ENCODE results near the gene GPR146. TPM values are rescaled to one million over a fixed set of nuclear protein-coding genes. Genes with fewer than 3 reads are reported as not detected.

GPR146 gene
- polyA plus RNA-seq, 3 donors, result 0.48 to 0.92 (median 0.48) TPM

- no peak overlapping the region for H3K27ac ChIP-seq (ENCODE audit: low read depth in 1 of 2, low read length in 2 of 2)
- no peak for DNase-seq
- no peaks in the 10 kb centered on the region for H3K36me3 ChIP-seq (replicated peaks in 1 of 2; ENCODE audit: control insufficient read depth in 1 of 2, insufficient read depth in 2 of 2, low read length in 2 of 2)
- H3K9me3 Mint-ChIP-seq, result peaks cover 0 to 4% (median 1%) of the 10 kb centered on the region in 7 donors
- intact Hi-C loops (cut with micrococcal nuclease), result no loop called here
- peak overlapping the region; percentile 26 for H3K4me2 ChIP-seq (replicated peaks; ENCODE audit: extremely low read depth, low read length, poor library complexity, severe bottlenecking)
- H3K4me3 Mint-ChIP-seq, result peak overlapping the region in 1 of 2 donors; percentile 28
- no peak overlapping the region for H3K9ac ChIP-seq (ENCODE audit: insufficient read depth, low read length, poor library complexity, severe bottlenecking)
- peaks cover 0 to 10% of the 10 kb centered on the region in 2 donors for H3K36me3 Mint-ChIP-seq
- peaks cover 0 to 27% of the 10 kb centered on the region in 2 donors for H3K27me3 ChIP-seq (ENCODE audit: control insufficient read depth in 2 of 2, insufficient read depth in 2 of 2, low read length in 2 of 2)
- peaks cover 2 to 14% (median 10%) of the 10 kb centered on the region in 3 donors for H3K27me3 Mint-ChIP-seq (ENCODE audit: low read depth in 3 of 3)
- no peaks in the 10 kb centered on the region for H3K79me2 ChIP-seq (ENCODE audit: insufficient read depth, low read length)
- no peak overlapping the region for H2AFZ ChIP-seq (ENCODE audit: insufficient read depth, low read depth, low read length, poor library complexity, severe bottlenecking)
- no peak overlapping the region for H3K4me3 ChIP-seq (replicated peaks in 1 of 3; ENCODE audit: low read depth in 2 of 3, low read length in 3 of 3)
- H3K4me1 Mint-ChIP-seq, result peaks cover 18% of the 10 kb centered on the region
- peaks cover 20 to 40% of the 10 kb centered on the region in 2 donors for H3K4me1 ChIP-seq (ENCODE audit: control insufficient read depth in 1 of 2, insufficient read depth in 2 of 2, low read length in 2 of 2)
- WGBS (ENCODE audit: insufficient coverage), result 82% methylated on average over 28 of the region's 40 CpGs
- no peaks in the 10 kb centered on the region for H4K20me1 ChIP-seq (ENCODE audit: insufficient read depth, low read length)
- H3K9me3 ChIP-seq (replicated peaks in 1 of 2; ENCODE audit: control insufficient read depth in 1 of 2, insufficient read depth in 1 of 2, low read length in 2 of 2), result no peaks in the 10 kb centered on the region
- peak overlapping the region in 2 of 7 donors; percentile 19 to 50 for H3K27ac Mint-ChIP-seq
- TF ChIP-seq, protein P1, sequence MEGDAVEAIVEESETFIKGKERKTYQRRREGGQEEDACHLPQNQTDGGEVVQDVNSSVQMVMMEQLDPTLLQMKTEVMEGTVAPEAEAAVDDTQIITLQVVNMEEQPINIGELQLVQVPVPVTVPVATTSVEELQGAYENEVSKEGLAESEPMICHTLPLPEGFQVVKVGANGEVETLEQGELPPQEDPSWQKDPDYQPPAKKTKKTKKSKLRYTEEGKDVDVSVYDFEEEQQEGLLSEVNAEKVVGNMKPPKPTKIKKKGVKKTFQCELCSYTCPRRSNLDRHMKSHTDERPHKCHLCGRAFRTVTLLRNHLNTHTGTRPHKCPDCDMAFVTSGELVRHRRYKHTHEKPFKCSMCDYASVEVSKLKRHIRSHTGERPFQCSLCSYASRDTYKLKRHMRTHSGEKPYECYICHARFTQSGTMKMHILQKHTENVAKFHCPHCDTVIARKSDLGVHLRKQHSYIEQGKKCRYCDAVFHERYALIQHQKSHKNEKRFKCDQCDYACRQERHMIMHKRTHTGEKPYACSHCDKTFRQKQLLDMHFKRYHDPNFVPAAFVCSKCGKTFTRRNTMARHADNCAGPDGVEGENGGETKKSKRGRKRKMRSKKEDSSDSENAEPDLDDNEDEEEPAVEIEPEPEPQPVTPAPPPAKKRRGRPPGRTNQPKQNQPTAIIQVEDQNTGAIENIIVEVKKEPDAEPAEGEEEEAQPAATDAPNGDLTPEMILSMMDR (IDR thresholded peaks at IDR 0.05), result no peak
These were observed 2.5 kb upstream of the GPR146 start for GRCh38 chr7:1041551-1042491.

- H3K4me3 Mint-ChIP-seq, result no peak overlapping the region
- TF ChIP-seq, protein P1 (IDR thresholded peaks at IDR 0.05), result no peak
- no peak overlapping the region for H3K27ac Mint-ChIP-seq
These were observed 1.9 kb upstream of the GPR146 start for GRCh38 chr7:1042492-1042833.

More at GRCh38 chr7:1042492-1042833, 1.9 kb upstream of the GPR146 start:
- Histone ChIP-seq H3K27me3 (ENCODE audit: control insufficient read depth in 2 of 2, insufficient read depth in 2 of 2, low read length in 2 of 2) (peaks cover 0 to 27% of the 10 kb centered on the region in 2 donors), H4K20me1 (ENCODE audit: insufficient read depth, low read length) (no peaks in the 10 kb centered on the region), H2AFZ (ENCODE audit: insufficient read depth, low read depth, low read length, poor library complexity, severe bottlenecking) (no peak overlapping the region), H3K36me3 (replicated peaks in 1 of 2; ENCODE audit: control insufficient read depth in 1 of 2, insufficient read depth in 2 of 2, low read length in 2 of 2) (no peaks in the 10 kb centered on the region), H3K9ac (ENCODE audit: insufficient read depth, low read length, poor library complexity, severe bottlenecking) (no peak overlapping the region), H3K4me3 (replicated peaks in 1 of 3; ENCODE audit: low read depth in 2 of 3, low read length in 3 of 3) (no peak overlapping the region), H3K27ac (ENCODE audit: low read depth in 1 of 2, low read length in 2 of 2) (no peak overlapping the region), H3K9me3 (replicated peaks in 1 of 2; ENCODE audit: control insufficient read depth in 1 of 2, insufficient read depth in 1 of 2, low read length in 2 of 2) (no peaks in the 10 kb centered on the region), H3K4me2 (replicated peaks; ENCODE audit: extremely low read depth, low read length, poor library complexity, severe bottlenecking) (no peak overlapping the region), H3K79me2 (ENCODE audit: insufficient read depth, low read length) (no peaks in the 10 kb centered on the region), H3K4me1 (ENCODE audit: control insufficient read depth in 1 of 2, insufficient read depth in 2 of 2, low read length in 2 of 2) (peaks cover 20 to 40% of the 10 kb centered on the region in 2 donors)
- Mint-ChIP-seq H3K27me3 (ENCODE audit: low read depth in 3 of 3) (peaks cover 6 to 14% (median 10%) of the 10 kb centered on the region in 3 donors), H3K9me3 (peaks cover 0 to 3% (median 0%) of the 10 kb centered on the region in 7 donors), H3K36me3 (peaks cover 0 to 10% of the 10 kb centered on the region in 2 donors), H3K4me1 (peaks cover 18% of the 10 kb centered on the region)
- intact Hi-C loops (cut with micrococcal nuclease), result no loop called here
- no peak for DNase-seq
- 61% methylated on average over 3 of the region's 7 CpGs for WGBS (ENCODE audit: insufficient coverage)

Data from CD14-positive monocyte (primary cell).